ENCODE results near the gene UGT1A7.

The UGT1A7 gene

DNA sequence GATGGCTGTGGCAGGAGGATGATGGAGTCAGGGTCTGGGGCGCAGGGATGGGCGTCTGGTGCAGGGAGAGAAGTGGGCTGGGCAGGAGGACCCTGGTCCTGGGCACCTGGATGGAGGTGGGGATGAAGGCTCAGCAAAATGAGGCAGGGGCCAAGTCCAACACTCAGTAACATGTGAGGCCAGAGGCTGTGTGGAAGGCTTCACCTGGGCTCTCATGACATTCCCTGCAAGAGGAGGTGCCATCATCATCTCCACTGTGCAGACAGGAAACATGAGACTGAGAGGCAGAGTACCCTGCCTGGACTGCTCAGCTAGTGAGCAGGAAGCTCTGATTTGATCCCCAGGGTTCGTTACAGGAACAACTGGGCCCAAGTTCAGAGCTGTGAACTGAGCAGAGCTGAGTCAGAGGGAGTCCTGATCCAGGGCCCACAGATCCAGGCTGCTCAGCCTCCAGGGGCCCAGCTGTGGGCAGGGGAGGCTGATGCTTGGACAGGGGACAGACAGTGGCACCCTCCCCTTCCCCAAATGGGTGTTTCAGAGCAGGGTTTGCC lies 135.7 kb downstream of the UGT1A7 start:
- DNase-seq (ENCODE audit: low read depth in 2 of 2): no peak

DNA sequence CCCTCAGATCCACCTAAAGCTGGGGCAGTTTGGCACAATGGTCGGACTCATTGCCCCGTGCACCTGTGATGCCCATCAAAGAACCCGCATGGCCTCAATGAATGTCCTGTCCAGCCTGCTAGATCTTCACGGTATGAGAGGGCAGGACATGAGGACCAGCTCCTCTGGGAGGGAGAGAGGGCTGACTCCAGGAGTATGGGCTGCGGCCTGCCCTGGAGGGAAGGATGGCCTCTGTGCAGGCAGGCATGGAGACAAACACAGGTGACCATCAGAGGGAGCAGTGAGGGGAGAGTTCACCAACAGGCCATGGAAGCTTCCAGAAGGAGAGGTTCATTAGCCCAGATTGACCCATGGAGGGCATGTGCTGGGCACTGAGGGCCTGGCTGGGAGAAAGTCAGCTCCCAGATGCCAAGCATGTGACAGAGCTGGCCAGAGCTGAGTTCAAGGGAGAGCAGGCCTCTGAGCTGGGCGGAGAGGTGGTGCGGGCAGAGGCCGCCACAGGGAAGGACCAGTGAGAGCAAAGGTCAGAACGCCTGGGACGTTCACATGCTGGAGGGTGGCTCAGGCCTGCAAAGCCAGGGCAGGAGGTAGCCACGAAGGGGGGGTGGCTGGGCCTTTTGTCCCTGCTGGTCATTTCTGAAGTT lies 136.4 kb downstream of the UGT1A7 start:
- no peak for DNase-seq (ENCODE audit: low read depth in 2 of 2)

DNA sequence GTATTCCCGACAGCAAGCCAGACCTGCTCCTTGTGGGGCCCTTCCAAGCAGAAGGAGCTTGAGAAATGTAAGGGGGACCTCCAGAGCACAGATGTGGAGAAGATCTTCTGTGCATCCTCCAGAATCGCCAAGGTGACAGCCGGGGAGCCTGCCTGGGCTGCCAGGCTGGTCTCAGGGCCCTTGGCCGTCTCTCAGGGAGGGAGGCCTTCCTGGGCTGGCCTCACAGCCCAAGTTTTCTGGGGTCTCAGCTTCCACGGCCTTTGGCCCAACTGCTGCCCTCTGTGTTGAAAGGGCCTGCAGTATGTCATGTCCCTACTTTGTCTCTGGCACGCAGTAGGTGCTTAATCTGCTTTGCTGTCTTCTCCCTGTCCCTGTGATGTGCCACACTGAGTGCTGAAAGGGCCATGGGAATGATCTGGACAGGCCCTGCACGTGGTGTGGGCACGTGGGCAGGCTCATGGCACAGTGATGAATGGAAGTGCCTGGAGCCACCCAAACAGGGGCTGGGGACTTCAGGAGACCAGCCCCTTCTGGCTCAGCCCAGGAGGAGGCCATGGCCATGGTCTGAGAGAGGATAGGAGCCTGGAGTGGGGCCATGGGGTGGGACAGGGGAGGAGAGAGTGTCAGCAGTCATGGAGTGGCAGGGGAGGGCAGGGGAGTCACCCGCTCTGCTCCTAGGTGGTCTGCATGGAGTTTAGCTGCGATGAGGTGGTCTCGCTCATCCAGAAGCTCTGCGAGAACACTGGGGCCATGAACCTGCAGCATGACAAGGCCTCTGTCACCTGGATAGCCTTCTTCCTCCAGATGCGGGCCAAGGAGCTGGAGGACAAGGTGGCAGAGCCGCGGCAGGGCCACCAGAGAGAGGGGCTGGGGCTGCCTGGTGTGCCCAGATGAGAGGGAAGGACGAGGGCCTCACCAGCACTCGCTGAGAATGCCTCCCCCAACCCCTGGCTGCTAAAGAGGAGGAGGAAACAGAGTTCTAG lies 137.2 kb downstream of the UGT1A7 start:
- DNase-seq (ENCODE audit: low read depth in 2 of 2): no peak

DNA sequence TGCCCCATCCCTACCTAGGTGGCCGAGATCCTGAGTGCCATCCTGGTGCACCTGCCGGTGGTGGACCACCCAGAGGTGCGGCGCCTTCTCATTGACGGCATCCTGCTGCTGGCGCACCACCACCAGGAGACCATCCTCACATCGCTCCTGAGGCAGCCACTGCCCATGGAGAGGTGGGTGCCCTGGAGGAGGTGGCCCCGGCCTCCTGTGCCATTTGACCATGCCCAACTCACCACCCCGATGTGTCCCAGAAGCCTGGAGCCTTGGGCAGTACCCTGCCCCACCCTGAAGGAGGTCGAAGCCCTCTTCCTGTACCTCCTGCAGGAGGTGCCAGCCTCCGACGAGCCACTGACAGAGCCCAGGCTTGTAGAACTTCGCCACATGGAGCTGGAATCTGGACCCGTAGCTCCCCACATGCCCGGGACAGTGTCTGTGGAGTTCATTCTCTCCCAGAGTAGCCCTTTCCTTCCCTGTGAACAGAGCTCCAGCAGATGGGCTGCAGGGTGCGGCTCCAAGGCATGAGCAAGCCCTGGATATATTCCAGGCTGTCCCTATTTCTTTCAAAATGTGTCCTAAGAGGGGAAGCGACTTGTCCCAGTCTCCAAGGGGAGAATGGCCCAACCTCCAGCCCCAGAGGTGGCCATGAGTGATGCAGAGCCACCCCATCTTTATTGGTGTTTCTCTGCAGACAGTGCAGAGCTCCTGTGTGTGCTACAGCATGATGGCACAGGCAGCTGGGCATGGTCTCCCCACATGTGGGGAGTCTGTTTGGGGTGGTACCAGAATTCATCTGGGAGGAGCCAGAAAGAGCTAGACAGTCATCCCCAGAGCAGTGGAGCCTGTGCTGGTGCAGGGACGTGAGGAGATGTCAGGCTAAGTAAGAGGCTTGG lies 138.4 kb downstream of the UGT1A7 start:
- no peak for DNase-seq (ENCODE audit: low read depth in 2 of 2)

DNA sequence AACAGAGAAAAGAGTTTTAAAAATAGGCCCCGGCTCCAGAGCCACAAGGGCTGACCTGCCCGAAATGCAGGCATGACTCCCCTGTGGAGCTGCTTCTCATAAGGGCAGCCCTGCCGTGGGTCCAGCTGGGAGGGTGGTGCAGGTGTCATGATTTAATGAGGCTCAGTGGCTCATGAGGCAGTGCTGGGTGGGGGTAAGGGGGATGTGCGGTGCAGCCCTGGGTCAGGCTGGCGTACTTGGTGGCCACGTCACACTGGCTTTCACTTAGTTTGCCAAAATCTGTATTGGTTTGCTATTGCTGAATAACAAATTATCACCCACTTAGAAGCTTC lies 139.0 kb downstream of the UGT1A7 start:
- DNase-seq (ENCODE audit: low read depth in 2 of 2): no peak

DNA sequence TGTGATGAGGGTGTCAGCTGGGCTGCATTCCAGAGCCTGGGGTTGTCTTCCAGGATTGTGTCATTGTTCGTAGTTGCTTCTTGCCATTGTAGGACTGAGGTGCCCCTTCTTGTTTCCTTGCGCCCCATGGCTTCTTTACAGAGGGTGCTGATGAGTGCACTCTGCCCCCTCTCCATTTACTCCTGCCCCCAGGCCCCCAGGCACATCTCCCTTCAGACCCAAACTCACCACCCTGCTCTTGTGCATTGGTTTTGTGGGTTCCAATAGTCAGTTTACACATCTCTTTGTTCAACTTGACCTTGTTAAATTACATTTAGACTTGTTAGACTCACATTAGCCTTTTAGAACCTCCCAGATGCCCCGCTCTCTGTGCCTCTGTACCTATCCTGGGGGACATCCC lies 139.5 kb downstream of the UGT1A7 start:
- DNase-seq (ENCODE audit: low read depth in 2 of 2): no peak

DNA sequence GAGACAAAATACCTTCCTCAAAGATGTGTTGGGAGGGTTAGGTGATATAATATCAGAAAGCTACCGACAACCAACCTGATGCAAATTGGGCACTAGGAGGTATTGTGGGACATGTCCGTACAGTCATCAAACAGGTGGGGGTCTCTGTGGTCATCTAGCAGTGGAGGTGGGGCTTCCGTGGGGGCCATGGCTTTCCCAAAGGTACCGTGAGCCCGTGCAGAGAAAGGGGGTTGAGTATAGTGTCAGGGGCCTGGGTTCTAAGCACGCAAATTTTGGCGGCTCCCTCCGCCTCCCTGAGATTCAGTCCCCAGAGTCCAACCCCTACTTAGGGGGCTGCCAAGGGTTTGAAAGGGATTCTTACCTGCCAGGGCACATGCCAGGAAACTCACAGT lies 140.0 kb downstream of the UGT1A7 start:
- no peak for DNase-seq (ENCODE audit: low read depth in 2 of 2)

DNA sequence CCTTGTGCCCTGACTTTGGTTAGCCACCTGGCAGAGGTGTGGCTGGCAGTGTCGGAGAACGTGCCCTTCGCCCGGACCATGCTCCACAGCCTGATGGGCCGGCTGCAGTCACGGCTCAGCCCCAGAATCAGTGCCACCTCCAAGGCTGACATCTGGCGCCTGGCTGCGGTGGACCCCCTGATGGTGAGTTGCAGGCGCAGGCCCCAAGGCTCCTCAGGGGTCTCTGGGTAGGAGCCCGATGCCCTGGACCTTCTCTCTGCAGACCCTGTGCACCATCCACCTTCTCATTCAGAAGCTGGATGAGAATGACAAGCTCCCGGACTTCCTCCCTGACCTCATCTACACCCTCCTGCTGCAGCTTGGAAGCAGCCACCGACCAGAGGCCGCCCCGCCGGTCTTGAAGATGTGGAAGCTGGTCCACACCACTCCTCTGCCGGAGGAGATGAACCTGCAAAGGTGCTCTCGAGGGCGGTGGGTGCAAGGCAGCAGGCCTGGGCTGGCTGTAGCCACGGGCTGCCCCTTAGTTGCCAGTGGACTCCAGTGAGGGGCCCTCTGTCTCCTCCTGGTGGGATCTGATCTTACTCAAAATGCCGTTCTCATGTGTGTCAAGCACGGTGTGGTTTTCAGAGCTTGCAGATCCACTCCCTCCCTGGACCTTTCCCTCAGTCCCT lies 140.5 kb downstream of the UGT1A7 start:
- DNase-seq (ENCODE audit: low read depth in 2 of 2): no peak
